Measurements from ENCODE around the gene IFNG-AS1.
A peak's percentile ranks its signal among the peaks of the same experiment; 100 is the strongest.

Gene IFNG-AS1

GRCh38 chr12:67989184-67989920, at the start of gene IFNG-AS1:
IFNG-AS1 (plus strand) TSS chr12:67989447.
- peak; percentile 48 for DNase-seq

- no peak for DNase-seq
These were observed 49.6 kb upstream of the IFNG-AS1 start for GRCh38 chr12:67939611-67940010.

- DNase-seq, result no peak
These were observed 48.4 kb upstream of the IFNG-AS1 start for GRCh38 chr12:67940780-67941243.

- DNase-seq, result no peak
These were observed 46.5 kb upstream of the IFNG-AS1 start for GRCh38 chr12:67942724-67943123.

GRCh38 chr12:67943141-67943892, 45.9 kb upstream of the IFNG-AS1 start:
- DNase-seq, result peak; percentile 34

- no peak for DNase-seq
These were observed 45.2 kb upstream of the IFNG-AS1 start for GRCh38 chr12:67944093-67944492.

- DNase-seq, result no peak
These were observed 36.5 kb upstream of the IFNG-AS1 start for GRCh38 chr12:67952787-67953186.

GRCh38 chr12:67957383-67957782, 31.9 kb upstream of the IFNG-AS1 start:
- DNase-seq, result no peak

- DNase-seq, result no peak
These were observed 31.1 kb upstream of the IFNG-AS1 start for GRCh38 chr12:67958187-67958586.

GRCh38 chr12:67964456-67964855, 24.8 kb upstream of the IFNG-AS1 start:
- no peak for DNase-seq

- DNase-seq, result no peak
These were observed 22.7 kb upstream of the IFNG-AS1 start for GRCh38 chr12:67966560-67966959.

GRCh38 chr12:67968321-67968720, 20.9 kb upstream of the IFNG-AS1 start:
- DNase-seq, result no peak

GRCh38 chr12:67968725-67969124, 20.5 kb upstream of the IFNG-AS1 start:
- DNase-seq, result no peak

- no peak for DNase-seq
These were observed 20.0 kb upstream of the IFNG-AS1 start for GRCh38 chr12:67969134-67969802.

- DNase-seq, result no peak
These were observed 11.6 kb upstream of the IFNG-AS1 start for GRCh38 chr12:67977668-67978067.

GRCh38 chr12:67980391-67980790, 8.9 kb upstream of the IFNG-AS1 start:
- no peak for DNase-seq

GRCh38 chr12:67981287-67982162, 7.7 kb upstream of the IFNG-AS1 start:
- no peak for DNase-seq

- DNase-seq, result no peak
These were observed 7.1 kb upstream of the IFNG-AS1 start for GRCh38 chr12:67982164-67982563.

- DNase-seq, result no peak
These were observed 2.6 kb upstream of the IFNG-AS1 start for GRCh38 chr12:67986632-67987031.

GRCh38 chr12:67988601-67989021, 636 bp upstream of the IFNG-AS1 start:
- no peak for DNase-seq

GRCh38 chr12:67991158-67991557, 1.9 kb downstream of the IFNG-AS1 start:
- peak; percentile 66 for DNase-seq

- no peak for DNase-seq
These were observed 3.9 kb downstream of the IFNG-AS1 start for GRCh38 chr12:67993143-67993542.

- DNase-seq, result no peak
These were observed 4.8 kb downstream of the IFNG-AS1 start for GRCh38 chr12:67994046-67994445.
